WTC11 (cell line): ENCODE data around the gene DOHH. TPM values are rescaled to one million over a fixed set of nuclear protein-coding genes. Genes with fewer than 3 reads are reported as not detected.

Experiments
- total RNA-seq: library from RNA; stranded (reverse); gene quantifications from 3 replicates; pipeline ENCODE4 v1.2.3, GENCODE V29; 2021

DOHH gene
- total RNA-seq, 1 experiment from 2014 or later, result 22.2 TPM

Other genes starting within 250 kb of the DOHH start
- 3.5 to 4.4 TPM (median 4.0 TPM) in 3 replicates for gene NFIC, start 134.1 kb downstream of the DOHH start, total RNA-seq
- gene SMIM24, start 20.1 kb downstream of the DOHH start, total RNA-seq, result 2.8 to 9.9 TPM (median 7.4 TPM) in 3 replicates
- gene SMIM44, start 17.2 kb downstream of the DOHH start, total RNA-seq, result not detected in 3 replicates
- 43.6 to 60.8 TPM (median 44.4 TPM) in 3 replicates for gene FZR1, start 5.6 kb upstream of the DOHH start, total RNA-seq
- gene TEKTIP1, start 38.5 kb upstream of the DOHH start, total RNA-seq, result 3.3 to 6.3 TPM (median 4.7 TPM) in 3 replicates
- 59.9 to 75.4 TPM (median 71.0 TPM) in 3 replicates for gene MFSD12, start 56.9 kb upstream of the DOHH start, total RNA-seq
- 115 to 132 TPM (median 121 TPM) in 3 replicates for gene HMG20B, start 72.3 kb upstream of the DOHH start, total RNA-seq
- 1.0 to 2.3 TPM (median 1.6 TPM) in 3 replicates for gene GIPC3, start 84.8 kb upstream of the DOHH start, total RNA-seq
- gene TBXA2R, start 106.2 kb upstream of the DOHH start, total RNA-seq, result 1.0 to 1.4 TPM (median 1.3 TPM) in 3 replicates
- gene CACTIN, start 126.1 kb upstream of the DOHH start, total RNA-seq, result 39.3 to 43.0 TPM (median 42.2 TPM) in 3 replicates
- gene PIP5K1C, start 199.8 kb upstream of the DOHH start, total RNA-seq, result 34.0 to 36.2 TPM (median 36.0 TPM) in 3 replicates
- 36.2 to 44.0 TPM (median 39.7 TPM) in 3 replicates for gene TJP3, start 207.7 kb upstream of the DOHH start, total RNA-seq